Endothelial cell of umbilical vein (primary cell): Measurements from ENCODE around the gene CYREN.

Source experiments
- EZH2 ChIP-seq: IDR thresholded peaks from 2 replicates; pipeline ENCODE4 v1.6.1; 2012; ENCODE audit warnings: borderline replicate concordance, low read depth, mild to moderate bottlenecking, moderate library complexity, low read length, inconsistent platforms; ENCODE audit not compliant: severe bottlenecking
- FOS ChIP-seq: IDR thresholded peaks from 2 replicates; pipeline ENCODE4 v1.6.1; 2011; ENCODE audit warnings: mild to moderate bottlenecking, low read length, moderate library complexity, borderline replicate concordance; ENCODE audit not compliant: insufficient read depth
- JUN ChIP-seq: IDR thresholded peaks from 2 replicates; pipeline ENCODE4 v1.6.1; 2011; ENCODE audit warnings: borderline replicate concordance, low read depth; ENCODE audit not compliant: insufficient read length, insufficient read depth
- POLR2A ChIP-seq: IDR thresholded peaks from 2 replicates; pipeline ENCODE4 v1.6.1; 2012; ENCODE audit warnings: low read depth, mild to moderate bottlenecking, control low read depth, low read length
- TF ChIP-seq, protein P1 (sequence below), 2 donors: IDR thresholded peaks; 1 replicate in 1 of 2; 2 replicates in 1 of 2; pipeline ENCODE4 v1.5.1; 2011; ENCODE audit warnings: low read length in 2 of 2, mild to moderate bottlenecking in 2 of 2, moderate library complexity in 2 of 2, control low read depth in 1 of 2, inconsistent platforms in 1 of 2, low read depth in 1 of 2; ENCODE audit not compliant: insufficient read depth in 1 of 2; ENCODE audit errors: extremely low read depth in 1 of 2
- TF ChIP-seq, protein P2 (sequence below): IDR thresholded peaks from 2 replicates; pipeline ENCODE4 v1.6.1; 2011; ENCODE audit not compliant: insufficient read depth, insufficient read length

GRCh38 chr7:135117096-135117495 is 53.4 kb downstream of the CYREN start:
- TF ChIP-seq, protein P1, sequence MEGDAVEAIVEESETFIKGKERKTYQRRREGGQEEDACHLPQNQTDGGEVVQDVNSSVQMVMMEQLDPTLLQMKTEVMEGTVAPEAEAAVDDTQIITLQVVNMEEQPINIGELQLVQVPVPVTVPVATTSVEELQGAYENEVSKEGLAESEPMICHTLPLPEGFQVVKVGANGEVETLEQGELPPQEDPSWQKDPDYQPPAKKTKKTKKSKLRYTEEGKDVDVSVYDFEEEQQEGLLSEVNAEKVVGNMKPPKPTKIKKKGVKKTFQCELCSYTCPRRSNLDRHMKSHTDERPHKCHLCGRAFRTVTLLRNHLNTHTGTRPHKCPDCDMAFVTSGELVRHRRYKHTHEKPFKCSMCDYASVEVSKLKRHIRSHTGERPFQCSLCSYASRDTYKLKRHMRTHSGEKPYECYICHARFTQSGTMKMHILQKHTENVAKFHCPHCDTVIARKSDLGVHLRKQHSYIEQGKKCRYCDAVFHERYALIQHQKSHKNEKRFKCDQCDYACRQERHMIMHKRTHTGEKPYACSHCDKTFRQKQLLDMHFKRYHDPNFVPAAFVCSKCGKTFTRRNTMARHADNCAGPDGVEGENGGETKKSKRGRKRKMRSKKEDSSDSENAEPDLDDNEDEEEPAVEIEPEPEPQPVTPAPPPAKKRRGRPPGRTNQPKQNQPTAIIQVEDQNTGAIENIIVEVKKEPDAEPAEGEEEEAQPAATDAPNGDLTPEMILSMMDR (IDR thresholded peaks at IDR 0.05; ENCODE audit: extremely low read depth in 1 of 2, insufficient read depth in 1 of 2, low read depth in 1 of 2, low read length in 2 of 2): no peak
- TF ChIP-seq EZH2 (no peak), POLR2A (no peak), FOS (no peak), JUN (no peak)
- TF ChIP-seq, protein P2, sequence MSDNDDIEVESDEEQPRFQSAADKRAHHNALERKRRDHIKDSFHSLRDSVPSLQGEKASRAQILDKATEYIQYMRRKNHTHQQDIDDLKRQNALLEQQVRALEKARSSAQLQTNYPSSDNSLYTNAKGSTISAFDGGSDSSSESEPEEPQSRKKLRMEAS: no peak
